ENCODE data around the gene TNFSF13B. TPM values are rescaled to one million over a fixed set of nuclear protein-coding genes. Genes with fewer than 3 reads are reported as not detected.
"Not testable (repeated sequence)": the region's sequence is repeated elsewhere in the genome, so short reads cannot be mapped to it uniquely, and the experiment has no call there.

The TNFSF13B gene
- total RNA-seq, 2 experiments from 2014 or later: 3.1 to 5.2 TPM

DNA sequence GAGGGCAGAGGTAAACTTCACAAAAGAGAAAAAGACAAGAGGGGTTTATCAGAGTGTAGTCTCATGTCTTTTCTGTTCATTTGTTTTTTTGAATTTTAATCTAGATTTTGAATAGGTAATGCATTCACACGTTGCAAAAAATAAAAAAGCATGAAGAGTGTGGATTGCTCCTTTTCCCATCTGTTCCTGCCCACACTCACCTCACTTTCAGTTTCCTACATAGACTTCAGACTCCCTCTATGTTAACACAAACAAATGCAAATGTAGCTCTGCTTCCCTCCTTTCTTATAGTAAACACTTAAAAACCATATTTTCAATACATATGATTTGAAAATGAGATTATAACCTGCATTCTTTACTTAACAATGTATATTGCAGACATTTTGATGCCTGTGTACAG is 20.3 kb downstream of the TNFSF13B start:
- no peak for DNase-seq
- ChIA-PET CTCF (no interaction called here), POLR2A (no interaction called here)
- H3K9me3 Mint-ChIP-seq (ENCODE audit: insufficient read depth): no peaks in the 10 kb centered on the region
- ATAC-seq: no peak
- no peak overlapping the region for H3K4me3 Mint-ChIP-seq
- no peaks in the 10 kb centered on the region for H3K27me3 Mint-ChIP-seq (ENCODE audit: low read depth)
- H3K36me3 Mint-ChIP-seq (ENCODE audit: low read depth): no peaks in the 10 kb centered on the region
- no peak overlapping the region for H3K27ac Mint-ChIP-seq
- peaks cover 4% of the 10 kb centered on the region for H3K4me1 Mint-ChIP-seq (ENCODE audit: low read depth)

DNA sequence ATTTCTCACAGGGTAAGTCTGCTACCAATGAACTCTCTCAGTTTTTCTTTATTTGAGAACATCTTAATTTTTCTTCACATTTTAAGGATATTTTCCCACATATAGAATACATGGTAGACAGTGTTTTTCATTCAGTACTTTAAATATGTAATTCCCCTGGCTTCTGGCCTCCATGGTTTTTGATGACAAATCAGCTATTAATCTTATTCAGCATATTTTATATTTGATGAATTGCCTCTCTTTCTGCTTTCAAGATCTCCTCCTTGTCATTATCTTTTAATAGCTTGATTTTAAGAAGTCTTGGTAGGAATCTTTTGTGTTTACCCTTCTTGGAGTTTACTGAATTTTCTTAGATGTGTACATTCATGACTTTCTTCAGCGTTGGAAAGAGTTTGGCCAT is 27.6 kb downstream of the TNFSF13B start:
- DNase-seq (no peak), ATAC-seq (no peak)
- Mint-ChIP-seq H3K9me3 (ENCODE audit: insufficient read depth) (peaks cover 9% of the 10 kb centered on the region), H3K27me3 (ENCODE audit: low read depth) (no peaks in the 10 kb centered on the region), H3K4me1 (ENCODE audit: low read depth) (no peaks in the 10 kb centered on the region), H3K36me3 (ENCODE audit: low read depth) (peaks cover 3% of the 10 kb centered on the region), H3K4me3 (no peak overlapping the region), H3K27ac (no peak overlapping the region)
- CTCF ChIA-PET: no interaction called here
- POLR2A ChIA-PET: no interaction called here

DNA sequence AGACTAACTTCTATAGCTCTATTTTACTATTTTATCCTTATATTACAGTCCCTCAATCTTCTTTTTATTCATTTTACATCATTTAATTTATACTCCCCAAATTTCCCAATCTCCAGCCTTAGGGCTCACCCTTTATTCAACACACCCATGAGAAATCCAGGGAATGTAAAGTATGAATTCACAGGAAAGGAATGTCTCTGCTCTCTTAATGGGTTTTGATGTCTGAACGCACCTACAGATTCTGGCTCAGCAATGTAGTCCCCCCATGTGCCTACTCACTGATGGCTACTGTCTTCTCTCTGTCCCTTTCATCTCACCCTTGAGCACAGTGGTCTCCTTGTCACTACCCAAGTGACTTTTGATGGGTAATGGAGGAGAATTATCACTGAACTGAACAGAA is 32.8 kb downstream of the TNFSF13B start:
- Mint-ChIP-seq H3K36me3 (ENCODE audit: low read depth) (peaks cover 3% of the 10 kb centered on the region), H3K27me3 (ENCODE audit: low read depth) (no peaks in the 10 kb centered on the region), H3K4me1 (ENCODE audit: low read depth) (peaks cover 4% of the 10 kb centered on the region), H3K4me3 (no peak overlapping the region), H3K9me3 (ENCODE audit: insufficient read depth) (peaks cover 8% of the 10 kb centered on the region), H3K27ac (no peak overlapping the region)
- ATAC-seq (no peak), DNase-seq (no peak)
- CTCF ChIA-PET: interaction anchor here (0.5 kb wide), 1 partner anchor 1110 kb away, joined by 3 read pairs; no protein-coding TSS in a partner anchor
- POLR2A ChIA-PET: no interaction called here

DNA sequence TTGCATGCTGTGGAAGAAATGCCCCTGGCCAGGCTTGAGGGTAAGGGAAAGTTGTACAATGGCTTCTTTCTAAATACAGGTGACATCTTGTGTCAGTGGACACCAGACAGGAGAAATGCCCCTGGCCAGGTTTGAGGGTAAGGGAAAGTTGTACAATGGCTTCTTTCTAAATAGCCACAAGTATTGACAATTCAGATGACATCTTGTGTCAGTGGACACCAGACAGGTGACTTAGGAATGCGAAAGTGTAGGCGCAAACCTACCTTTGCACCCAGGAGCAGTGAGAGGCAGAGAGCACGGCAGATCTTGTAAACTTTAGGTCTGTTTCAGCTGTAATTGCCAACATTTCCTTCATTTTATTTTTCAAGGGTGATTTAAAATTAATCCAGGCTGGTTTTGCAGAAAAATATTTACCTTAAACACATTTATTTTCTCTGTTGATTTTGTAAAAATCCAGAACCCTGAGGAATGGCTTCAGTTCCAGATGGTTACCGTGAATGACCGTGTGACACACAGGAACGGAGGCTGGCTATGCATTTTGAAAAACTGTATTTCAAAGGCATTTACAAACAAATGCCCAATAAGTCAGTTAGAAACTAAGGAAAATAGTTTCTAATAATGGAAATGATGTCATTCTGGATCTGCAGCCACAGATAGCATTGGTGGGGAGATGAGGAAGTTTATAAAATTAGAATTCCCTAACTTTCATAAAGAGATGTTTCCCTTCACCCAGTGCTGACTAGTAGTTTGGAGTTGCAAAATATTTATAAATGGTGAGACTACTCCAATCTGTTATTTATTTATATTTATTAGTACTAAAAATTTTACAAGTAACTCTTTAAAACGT is 34.9 kb downstream of the TNFSF13B start:
- Mint-ChIP-seq H3K4me3 (no peak overlapping the region), H3K4me1 (ENCODE audit: low read depth) (peaks cover 4% of the 10 kb centered on the region), H3K9me3 (ENCODE audit: insufficient read depth) (peaks cover 4% of the 10 kb centered on the region), H3K27ac (no peak overlapping the region), H3K36me3 (ENCODE audit: low read depth) (peaks cover 5% of the 10 kb centered on the region), H3K27me3 (ENCODE audit: low read depth) (no peaks in the 10 kb centered on the region)
- POLR2A ChIA-PET: no interaction called here
- DNase-seq: no peak
- CTCF ChIA-PET: interaction anchor here (0.6 to 1.5 kb wide), 2 partner anchors 18 to 632 kb away, joined by 3 to 4 read pairs; no protein-coding TSS in a partner anchor
- ATAC-seq: no peak

DNA sequence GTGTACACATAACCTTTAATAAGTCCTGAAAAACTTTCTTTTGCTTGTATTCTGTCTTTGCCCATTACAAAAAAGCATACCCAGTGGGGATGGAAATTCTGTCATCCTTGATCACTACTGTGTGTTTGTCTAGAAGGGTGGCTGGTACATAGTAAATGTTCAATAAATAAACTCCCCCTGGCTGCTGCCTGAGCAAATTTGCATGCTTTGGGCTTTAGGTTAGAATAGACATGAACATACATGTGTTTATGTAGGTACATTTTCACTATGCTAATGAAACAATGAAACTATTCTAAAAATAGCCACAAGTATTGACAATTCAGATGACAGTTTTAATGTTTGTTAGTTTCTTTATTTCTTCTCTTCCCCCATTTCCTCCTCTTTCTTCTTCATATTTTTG is 36.1 kb downstream of the TNFSF13B start:
- CTCF ChIA-PET: no interaction called here
- no peak for ATAC-seq
- no peak for DNase-seq
- peaks cover 4% of the 10 kb centered on the region for H3K9me3 Mint-ChIP-seq (ENCODE audit: insufficient read depth)
- no peak overlapping the region for H3K27ac Mint-ChIP-seq
- POLR2A ChIA-PET: no interaction called here
- no peak overlapping the region for H3K4me3 Mint-ChIP-seq
- H3K36me3 Mint-ChIP-seq (ENCODE audit: low read depth): peaks cover 5% of the 10 kb centered on the region
- H3K4me1 Mint-ChIP-seq (ENCODE audit: low read depth): peaks cover 4% of the 10 kb centered on the region
- H3K27me3 Mint-ChIP-seq (ENCODE audit: low read depth): no peaks in the 10 kb centered on the region

DNA sequence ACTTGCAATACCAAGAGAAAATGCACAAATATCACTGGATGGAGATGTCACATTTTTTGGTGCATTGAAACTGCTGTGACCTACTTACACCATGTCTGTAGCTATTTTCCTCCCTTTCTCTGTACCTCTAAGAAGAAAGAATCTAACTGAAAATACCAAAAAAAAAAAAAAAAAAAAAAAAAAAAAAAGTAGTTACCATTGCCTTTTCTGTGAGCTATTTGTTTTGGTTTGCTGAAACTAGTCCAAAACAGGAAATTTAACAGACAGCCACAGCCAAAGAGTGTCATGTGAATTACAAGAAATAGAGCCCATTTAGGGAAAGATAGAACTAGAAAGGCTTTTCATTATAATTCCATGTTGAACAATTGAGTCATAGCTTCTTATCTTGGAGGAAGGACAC is 37.3 kb downstream of the TNFSF13B start:
- Mint-ChIP-seq H3K27me3 (ENCODE audit: low read depth) (no peaks in the 10 kb centered on the region), H3K36me3 (ENCODE audit: low read depth) (peaks cover 5% of the 10 kb centered on the region), H3K27ac (no peak overlapping the region), H3K4me3 (no peak overlapping the region), H3K4me1 (ENCODE audit: low read depth) (peaks cover 4% of the 10 kb centered on the region), H3K9me3 (ENCODE audit: insufficient read depth) (peaks cover 4% of the 10 kb centered on the region)
- DNase-seq: no peak
- ChIA-PET POLR2A (interaction anchor here (0.9 kb wide), 1 partner anchor 37 kb away, joined by 3 read pairs; no protein-coding TSS in a partner anchor), CTCF (no interaction called here)
- ATAC-seq: no peak

DNA sequence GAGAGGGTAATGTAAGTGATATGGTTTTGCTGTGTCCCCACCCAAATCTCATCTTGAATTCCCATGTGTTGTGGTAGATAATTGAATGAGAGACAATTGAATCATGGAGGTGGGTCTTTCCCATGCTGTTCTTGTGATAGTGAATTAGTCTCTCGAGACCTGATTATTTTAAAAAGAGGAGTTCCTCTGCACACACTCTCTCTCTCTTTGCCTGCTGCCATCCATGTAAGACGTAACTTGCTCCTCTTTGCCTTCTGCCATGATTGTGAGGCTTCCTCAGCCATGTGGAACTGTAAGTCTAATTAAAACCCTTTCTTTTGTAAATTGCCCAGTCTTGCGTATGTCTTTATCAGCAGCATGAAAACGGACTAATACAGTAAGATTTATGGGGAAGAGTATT is 42.1 kb downstream of the TNFSF13B start:
- POLR2A ChIA-PET; CTCF ChIA-PET; H3K36me3 Mint-ChIP-seq (ENCODE audit: low read depth); H3K9me3 Mint-ChIP-seq (ENCODE audit: insufficient read depth); H3K27me3 Mint-ChIP-seq (ENCODE audit: low read depth); DNase-seq; H3K27ac Mint-ChIP-seq; H3K4me1 Mint-ChIP-seq (ENCODE audit: low read depth); ATAC-seq; H3K4me3 Mint-ChIP-seq: not testable (repeated sequence)

DNA sequence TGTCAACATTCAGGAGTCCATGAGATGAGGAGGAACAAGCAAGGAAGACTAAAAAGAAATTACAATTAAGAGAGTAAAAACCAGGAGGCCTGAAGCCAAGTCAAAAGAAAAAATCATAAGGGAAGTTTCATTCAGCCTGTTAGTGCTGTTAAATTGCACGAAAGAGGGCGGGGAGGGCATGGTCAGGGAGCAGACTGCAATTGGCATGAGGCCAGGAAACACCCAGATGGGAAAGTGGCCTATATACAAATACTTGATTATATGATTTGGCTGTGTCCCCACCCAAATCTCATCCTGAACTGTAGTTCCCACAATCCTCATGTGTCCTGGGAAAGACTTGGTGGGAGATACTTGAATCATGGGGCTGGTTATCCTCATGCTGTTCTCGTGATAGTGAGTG is 43.9 kb downstream of the TNFSF13B start:
- CTCF ChIA-PET: no interaction called here
- DNase-seq (no peak), ATAC-seq (no peak)
- H3K4me1 Mint-ChIP-seq (ENCODE audit: low read depth): no peaks in the 10 kb centered on the region
- H3K27me3 Mint-ChIP-seq (ENCODE audit: low read depth): no peaks in the 10 kb centered on the region
- no peak overlapping the region for H3K4me3 Mint-ChIP-seq
- peaks cover 4% of the 10 kb centered on the region for H3K9me3 Mint-ChIP-seq (ENCODE audit: insufficient read depth)
- no peak overlapping the region for H3K27ac Mint-ChIP-seq
- POLR2A ChIA-PET: no interaction called here
- H3K36me3 Mint-ChIP-seq (ENCODE audit: low read depth): peaks cover 5% of the 10 kb centered on the region

DNA sequence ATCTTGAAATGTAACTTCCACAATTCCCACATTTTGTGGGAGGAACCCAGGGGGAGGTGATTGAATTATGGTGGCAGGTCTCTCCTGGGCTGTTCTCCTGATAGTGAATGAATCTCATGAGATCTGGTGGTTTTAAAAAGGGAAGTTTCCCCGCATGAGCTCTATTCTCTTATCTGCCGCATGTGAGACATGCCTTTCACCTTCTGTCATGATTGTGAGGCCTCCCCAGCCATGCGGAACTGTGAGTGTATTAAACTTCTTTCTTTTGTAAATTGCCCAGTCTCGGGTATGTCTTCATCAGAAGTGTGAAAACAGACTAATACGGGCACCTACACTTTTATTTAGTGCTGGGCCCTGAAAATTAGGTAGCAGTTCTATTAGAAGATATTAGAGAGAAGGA is 45.8 kb downstream of the TNFSF13B start:
- DNase-seq (no peak), ATAC-seq (no peak)
- Mint-ChIP-seq H3K4me1 (ENCODE audit: low read depth) (no peaks in the 10 kb centered on the region), H3K36me3 (ENCODE audit: low read depth) (no peaks in the 10 kb centered on the region), H3K27me3 (ENCODE audit: low read depth) (no peaks in the 10 kb centered on the region), H3K27ac (no peak overlapping the region), H3K4me3 (no peak overlapping the region), H3K9me3 (ENCODE audit: insufficient read depth) (no peaks in the 10 kb centered on the region)
- ChIA-PET CTCF (no interaction called here), POLR2A (no interaction called here)

DNA sequence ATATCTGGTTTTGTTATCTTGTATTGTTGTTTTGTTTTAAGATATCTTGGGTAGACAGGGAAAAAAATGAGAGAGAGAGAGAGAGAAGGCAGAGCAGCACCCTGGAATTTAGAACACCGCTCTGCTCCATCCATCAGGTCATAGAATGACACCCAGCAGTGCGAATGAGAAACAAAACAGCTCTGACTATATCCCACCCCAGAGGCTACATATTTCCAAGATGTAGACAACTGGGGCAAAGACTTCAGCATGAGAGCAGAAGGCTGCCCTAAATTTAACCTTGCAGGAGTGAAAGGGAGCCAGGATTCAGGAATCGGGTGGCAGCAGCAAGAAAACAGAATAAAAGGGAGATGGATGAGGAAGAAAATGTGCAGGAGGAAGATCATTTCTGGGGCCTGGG is 46.5 kb downstream of the TNFSF13B start:
- POLR2A ChIA-PET: no interaction called here
- no peaks in the 10 kb centered on the region for H3K9me3 Mint-ChIP-seq (ENCODE audit: insufficient read depth)
- no peak for DNase-seq
- no peaks in the 10 kb centered on the region for H3K4me1 Mint-ChIP-seq (ENCODE audit: low read depth)
- H3K4me3 Mint-ChIP-seq: no peak overlapping the region
- no peak for ATAC-seq
- CTCF ChIA-PET: no interaction called here
- no peaks in the 10 kb centered on the region for H3K27me3 Mint-ChIP-seq (ENCODE audit: low read depth)
- no peak overlapping the region for H3K27ac Mint-ChIP-seq
- H3K36me3 Mint-ChIP-seq (ENCODE audit: low read depth): no peaks in the 10 kb centered on the region

DNA sequence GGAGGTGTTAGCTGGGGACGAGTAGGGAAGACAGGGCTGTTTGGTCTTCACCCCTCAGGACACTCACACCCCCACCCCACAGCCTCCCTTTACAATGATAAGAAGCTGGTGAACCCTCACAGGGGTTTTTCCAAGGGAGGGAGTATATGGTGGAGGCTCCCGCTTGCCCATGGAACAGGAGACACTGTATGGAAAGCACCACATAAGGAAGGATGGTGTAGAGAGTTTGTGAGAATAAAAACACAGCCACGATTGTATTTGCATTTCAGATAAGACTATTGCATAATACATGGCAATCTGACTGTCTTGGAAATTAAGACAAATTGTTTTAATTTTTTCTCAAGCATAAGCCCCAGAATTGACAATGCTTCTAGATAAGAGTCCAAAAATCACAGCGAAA is 46.9 kb downstream of the TNFSF13B start:
- DNase-seq: no peak
- no peaks in the 10 kb centered on the region for H3K9me3 Mint-ChIP-seq (ENCODE audit: insufficient read depth)
- no peak overlapping the region for H3K27ac Mint-ChIP-seq
- CTCF ChIA-PET: no interaction called here
- no peaks in the 10 kb centered on the region for H3K36me3 Mint-ChIP-seq (ENCODE audit: low read depth)
- H3K4me1 Mint-ChIP-seq (ENCODE audit: low read depth): no peaks in the 10 kb centered on the region
- ATAC-seq: no peak
- H3K27me3 Mint-ChIP-seq (ENCODE audit: low read depth): no peaks in the 10 kb centered on the region
- POLR2A ChIA-PET: no interaction called here
- no peak overlapping the region for H3K4me3 Mint-ChIP-seq

DNA sequence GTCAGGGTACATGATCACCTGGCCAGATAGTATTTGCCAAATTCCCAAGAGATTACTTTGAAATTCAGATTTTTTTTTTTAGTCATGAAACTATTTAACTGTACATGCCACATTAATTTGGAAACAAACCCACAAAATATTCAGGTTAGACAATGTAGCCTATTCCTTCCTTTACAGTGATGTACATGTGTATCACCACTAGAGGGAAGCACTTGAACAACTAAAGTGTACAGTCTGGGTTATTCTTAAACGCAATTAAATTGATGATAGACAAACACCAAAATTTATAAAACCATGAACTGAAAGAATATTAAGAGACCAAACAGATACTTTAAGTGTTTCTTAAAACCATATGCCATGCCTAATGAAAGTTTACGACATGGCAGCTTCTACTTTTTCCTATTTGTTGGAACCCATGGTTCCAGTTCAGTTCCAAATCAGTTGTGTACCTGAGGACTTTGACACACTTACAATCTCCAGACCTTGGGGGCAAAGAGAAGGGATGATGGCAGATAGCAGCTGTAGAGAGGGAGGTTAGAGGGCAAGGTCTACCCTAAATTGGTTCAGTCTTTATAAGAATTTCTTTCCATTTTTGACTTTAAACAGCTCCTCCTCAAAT is 52.8 kb downstream of the TNFSF13B start:
- ChIA-PET CTCF (interaction anchor here (0.7 to 0.9 kb wide), 3 partner anchors 19 to 186 kb away, joined by 3 to 4 read pairs (median 3); no protein-coding TSS in a partner anchor), POLR2A (no interaction called here)
- peaks cover 5% of the 10 kb centered on the region for H3K4me1 Mint-ChIP-seq (ENCODE audit: low read depth)
- peak; percentile 70 for ATAC-seq
- DNase-seq: no peak
- H3K27me3 Mint-ChIP-seq (ENCODE audit: low read depth): peaks cover 10% of the 10 kb centered on the region
- no peak overlapping the region for H3K4me3 Mint-ChIP-seq
- no peaks in the 10 kb centered on the region for H3K36me3 Mint-ChIP-seq (ENCODE audit: low read depth)
- H3K9me3 Mint-ChIP-seq (ENCODE audit: insufficient read depth): no peaks in the 10 kb centered on the region
- no peak overlapping the region for H3K27ac Mint-ChIP-seq
